Activated effector memory CD4-positive, alpha-beta T cell treated with anti-CD3 and anti-CD28 coated beads, Interleukin-2, amount 50 U/mL, for 16 hours (primary cell): Measurements from ENCODE around the gene TTC34.
A peak's percentile ranks its signal among the peaks of the same experiment; 100 is the strongest.

Source experiments
- DNase-seq: peaks from one replicate; pipeline ENCODE4 v3.0.0-alpha.2; 2020

Gene TTC34

GRCh38 chr1:2587860-2588571 is 213.5 kb downstream of the TTC34 start:
- no peak for DNase-seq

DNA sequence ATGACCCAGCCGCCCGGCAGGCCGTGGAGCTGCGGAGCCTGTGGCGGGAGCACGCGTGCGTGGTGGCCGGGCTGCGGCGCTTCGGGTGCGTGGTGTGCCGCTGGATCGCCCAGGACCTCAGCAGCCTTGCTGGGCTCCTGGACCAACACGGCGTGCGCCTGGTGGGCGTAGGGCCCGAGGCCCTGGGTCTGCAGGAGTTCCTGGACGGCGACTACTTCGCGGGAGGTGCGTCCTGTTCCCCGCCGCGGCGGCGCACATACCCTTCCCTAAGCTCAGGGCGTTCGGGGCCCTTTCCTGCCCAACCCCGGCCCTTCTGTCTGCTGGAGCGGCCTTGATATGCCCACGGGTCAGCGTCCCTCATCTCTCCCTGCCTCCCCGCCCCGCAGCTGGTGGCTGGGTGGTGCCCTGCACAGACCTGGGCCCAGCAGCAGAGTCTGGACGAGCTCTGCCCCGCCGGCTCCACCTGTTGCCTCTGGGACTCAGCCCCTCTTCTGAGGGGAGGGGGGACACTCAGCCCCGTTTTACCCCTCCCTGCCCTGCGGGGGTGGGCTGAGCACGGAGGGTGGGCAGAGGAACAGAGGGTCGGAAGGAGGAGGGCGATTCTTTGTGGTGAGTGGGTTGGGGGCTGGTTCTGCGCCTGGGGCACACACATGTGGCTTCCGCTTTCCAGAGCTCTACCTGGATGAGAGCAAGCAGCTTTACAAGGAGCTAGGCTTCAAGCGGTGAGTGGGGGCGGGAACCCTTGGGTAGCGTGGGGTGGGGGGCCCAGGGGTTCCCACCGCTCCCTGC is 214.2 kb downstream of the TTC34 start:
- no peak for DNase-seq

GRCh38 chr1:2586154-2587070 is 215.1 kb downstream of the TTC34 start, which contains the start of gene PRXL2B:
TSS of gene PRXL2B (plus strand) at chr1:2586777. CDS start at chr1:2586886, 109 bp downstream.
- DNase-seq = peak; percentile 99
